D341Med (cell line): ENCODE measurements around the gene OPALIN.

Source experiments
- DNase-seq: peaks from one replicate; pipeline ENCODE4 v3.0.0; 2012; ENCODE audit warnings: low spot score

OPALIN gene

GRCh38 chr10:96298362-96298761, 60.4 kb downstream of the OPALIN start:
- DNase-seq = no peak

GRCh38 chr10:96297486-96297885, 61.3 kb downstream of the OPALIN start:
- no peak for DNase-seq

GRCh38 chr10:96295475-96295874, 63.3 kb downstream of the OPALIN start:
- DNase-seq = no peak
